ENCODE measurements around the gene TRIM62.

- TF ChIP-seq POLR2A (IDR thresholded peaks at IDR 0.05; ENCODE audit: low read depth, low read length) (no peak), POLR2AphosphoS5 (IDR thresholded peaks at IDR 0.05; ENCODE audit: low read depth, low read length) (no peak)
Observed at GRCh38 chr1:33165809-33166208, 16.0 kb downstream of the TRIM62 start.
